Suprapubic skin (tissue), 3 donors: Measurements from ENCODE around the gene SRSF3.

ENCODE experiments used
- POLR2A ChIP-seq, 2 donors: fragments of 450-650 bp; IDR thresholded peaks; one replicate each; pipeline ENCODE4 v1.6.1; 2017; ENCODE audit warnings: antibody characterized with exemption in 2 of 2, mild to moderate bottlenecking in 2 of 2, moderate library complexity in 2 of 2
- TF ChIP-seq, protein P1 (sequence below), 2 donors: fragments of 200-600 bp in 1 of 2; fragments of 450-650 bp in 1 of 2; sonication (generic) in 1 of 2; IDR thresholded peaks; one replicate each; pipeline ENCODE4 v1.5.1; 2016 to 2019; ENCODE audit warnings: antibody characterized with exemption in 2 of 2, mild to moderate bottlenecking in 1 of 2, moderate library complexity in 1 of 2

DNA sequence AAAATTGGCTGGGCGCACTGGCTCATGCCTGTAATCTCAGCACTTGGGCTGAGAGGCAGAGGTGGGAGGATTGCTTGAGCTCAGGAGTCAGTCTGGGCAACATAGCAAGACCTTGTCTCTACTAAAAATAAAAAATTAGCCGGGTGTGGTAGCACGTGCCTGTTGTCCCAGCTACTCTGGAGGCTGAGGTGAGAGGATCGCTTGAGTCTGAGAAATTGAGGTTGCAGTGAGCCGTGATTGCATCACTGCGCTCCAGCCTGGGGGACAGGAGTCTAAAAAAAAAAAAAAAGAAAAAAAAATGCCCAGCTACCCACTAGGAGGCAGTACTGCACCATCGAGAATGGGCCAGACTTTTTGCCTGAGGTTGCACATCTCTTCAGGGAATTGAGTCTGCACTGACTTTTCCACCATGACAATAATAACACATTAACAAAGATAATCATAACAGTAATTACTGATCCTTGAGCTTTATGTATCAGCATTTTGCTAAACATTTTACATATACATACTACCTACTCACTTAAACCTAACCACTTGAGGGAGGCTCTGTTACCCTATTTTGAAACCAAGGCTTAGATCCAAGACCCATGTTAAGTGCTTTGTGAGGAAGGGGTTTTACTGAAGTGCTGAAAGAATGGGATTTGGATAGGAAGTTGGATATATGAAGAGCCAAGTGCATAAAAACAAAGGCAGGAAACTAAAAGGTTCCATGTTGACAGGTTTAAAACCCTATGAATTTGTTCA lies 21.0 kb downstream of the SRSF3 start:
- TF ChIP-seq, protein P1, sequence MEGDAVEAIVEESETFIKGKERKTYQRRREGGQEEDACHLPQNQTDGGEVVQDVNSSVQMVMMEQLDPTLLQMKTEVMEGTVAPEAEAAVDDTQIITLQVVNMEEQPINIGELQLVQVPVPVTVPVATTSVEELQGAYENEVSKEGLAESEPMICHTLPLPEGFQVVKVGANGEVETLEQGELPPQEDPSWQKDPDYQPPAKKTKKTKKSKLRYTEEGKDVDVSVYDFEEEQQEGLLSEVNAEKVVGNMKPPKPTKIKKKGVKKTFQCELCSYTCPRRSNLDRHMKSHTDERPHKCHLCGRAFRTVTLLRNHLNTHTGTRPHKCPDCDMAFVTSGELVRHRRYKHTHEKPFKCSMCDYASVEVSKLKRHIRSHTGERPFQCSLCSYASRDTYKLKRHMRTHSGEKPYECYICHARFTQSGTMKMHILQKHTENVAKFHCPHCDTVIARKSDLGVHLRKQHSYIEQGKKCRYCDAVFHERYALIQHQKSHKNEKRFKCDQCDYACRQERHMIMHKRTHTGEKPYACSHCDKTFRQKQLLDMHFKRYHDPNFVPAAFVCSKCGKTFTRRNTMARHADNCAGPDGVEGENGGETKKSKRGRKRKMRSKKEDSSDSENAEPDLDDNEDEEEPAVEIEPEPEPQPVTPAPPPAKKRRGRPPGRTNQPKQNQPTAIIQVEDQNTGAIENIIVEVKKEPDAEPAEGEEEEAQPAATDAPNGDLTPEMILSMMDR (IDR thresholded peaks at IDR 0.05): peak; percentile 53 to 88
- TF ChIP-seq POLR2A (IDR thresholded peaks at IDR 0.05): no peak
